ENCODE results near the gene NOP10. TPM values are rescaled to one million over a fixed set of nuclear protein-coding genes. Genes with fewer than 3 reads are reported as not detected.

The NOP10 gene
- total and polyA plus RNA-seq, 2 of the 8 experiments (the other 6 are each of a cell fraction or from before 2014, with no cell fraction given), result 285 to 981 TPM

DNA sequence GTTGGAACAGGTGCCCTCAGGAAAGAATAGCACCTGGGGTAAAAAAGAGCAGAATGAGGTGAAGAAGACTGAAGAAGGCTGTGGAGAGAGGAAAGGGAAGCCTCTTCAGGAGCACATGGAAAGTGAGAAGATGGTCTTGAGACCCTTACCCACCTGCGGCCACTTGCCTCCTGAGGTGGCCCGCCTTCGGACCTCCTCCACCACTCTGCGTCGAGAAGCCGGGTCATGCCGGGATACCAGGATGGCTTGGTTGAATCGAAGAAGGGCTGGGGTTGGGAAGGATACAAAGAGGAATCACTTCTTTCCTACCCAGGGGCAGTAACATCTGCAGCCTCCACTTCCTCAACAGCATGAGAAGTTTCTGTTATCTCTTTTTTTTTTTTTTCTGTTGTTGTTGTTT, 21.1 kb upstream of the NOP10 start (continued):
- TF ChIP-seq SIN3A (conservative IDR thresholded peaks at IDR 0.05 in 1 of 2, IDR thresholded peaks at IDR 0.05 in 1 of 2; ENCODE audit: low read depth in 1 of 2, low read length in 2 of 2) (no peak), SAP30 (IDR thresholded peaks at IDR 0.05; ENCODE audit: insufficient read depth, insufficient replicate concordance, low read length) (no peak), EGR1 (IDR thresholded peaks at IDR 0.05; ENCODE audit: borderline replicate concordance, low read depth, low read length) (no peak), MAX (IDR thresholded peaks at IDR 0.05) (no peak), JUN (IDR thresholded peaks at IDR 0.05; ENCODE audit: low read depth, low read length) (no peak)
- TF ChIP-seq, protein P1, sequence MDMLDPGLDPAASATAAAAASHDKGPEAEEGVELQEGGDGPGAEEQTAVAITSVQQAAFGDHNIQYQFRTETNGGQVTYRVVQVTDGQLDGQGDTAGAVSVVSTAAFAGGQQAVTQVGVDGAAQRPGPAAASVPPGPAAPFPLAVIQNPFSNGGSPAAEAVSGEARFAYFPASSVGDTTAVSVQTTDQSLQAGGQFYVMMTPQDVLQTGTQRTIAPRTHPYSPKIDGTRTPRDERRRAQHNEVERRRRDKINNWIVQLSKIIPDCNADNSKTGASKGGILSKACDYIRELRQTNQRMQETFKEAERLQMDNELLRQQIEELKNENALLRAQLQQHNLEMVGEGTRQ (IDR thresholded peaks at IDR 0.05; ENCODE audit: low read length), result no peak

All from H1 (cell line).